ENCODE results near the gene CENPB.

Gene CENPB

DNA sequence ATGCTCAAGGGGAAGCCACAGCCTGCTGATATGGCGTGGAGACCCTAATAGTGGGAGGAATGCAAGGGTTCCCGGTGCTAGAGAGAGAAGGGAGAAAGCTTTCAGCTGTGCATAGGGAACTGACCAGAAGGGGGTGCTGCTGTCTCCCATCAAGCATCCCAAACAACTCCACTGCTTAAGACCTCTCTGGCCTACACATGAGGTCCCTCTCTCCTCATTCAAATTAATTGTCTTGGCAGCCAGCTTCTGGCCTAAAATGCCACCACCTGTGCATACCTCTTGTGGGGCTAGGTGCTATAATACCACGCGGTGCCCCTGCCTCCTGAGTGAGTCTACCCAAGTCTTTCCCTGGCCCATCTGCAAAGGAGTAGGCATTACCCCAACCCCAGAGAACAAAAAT, 33.4 kb downstream of the CENPB start:
- Mint-ChIP-seq H3K27me3 (ENCODE audit: low read depth, poor library complexity) (peaks cover 42% of the 10 kb centered on the region), H3K36me3 (ENCODE audit: low read depth) (peaks cover 18% of the 10 kb centered on the region), H3K4me3 (no peak overlapping the region), H3K27ac (no peak overlapping the region), H3K9me3 (no peaks in the 10 kb centered on the region), H3K4me1 (peaks cover 4% of the 10 kb centered on the region)
- TF ChIP-seq, protein P1, sequence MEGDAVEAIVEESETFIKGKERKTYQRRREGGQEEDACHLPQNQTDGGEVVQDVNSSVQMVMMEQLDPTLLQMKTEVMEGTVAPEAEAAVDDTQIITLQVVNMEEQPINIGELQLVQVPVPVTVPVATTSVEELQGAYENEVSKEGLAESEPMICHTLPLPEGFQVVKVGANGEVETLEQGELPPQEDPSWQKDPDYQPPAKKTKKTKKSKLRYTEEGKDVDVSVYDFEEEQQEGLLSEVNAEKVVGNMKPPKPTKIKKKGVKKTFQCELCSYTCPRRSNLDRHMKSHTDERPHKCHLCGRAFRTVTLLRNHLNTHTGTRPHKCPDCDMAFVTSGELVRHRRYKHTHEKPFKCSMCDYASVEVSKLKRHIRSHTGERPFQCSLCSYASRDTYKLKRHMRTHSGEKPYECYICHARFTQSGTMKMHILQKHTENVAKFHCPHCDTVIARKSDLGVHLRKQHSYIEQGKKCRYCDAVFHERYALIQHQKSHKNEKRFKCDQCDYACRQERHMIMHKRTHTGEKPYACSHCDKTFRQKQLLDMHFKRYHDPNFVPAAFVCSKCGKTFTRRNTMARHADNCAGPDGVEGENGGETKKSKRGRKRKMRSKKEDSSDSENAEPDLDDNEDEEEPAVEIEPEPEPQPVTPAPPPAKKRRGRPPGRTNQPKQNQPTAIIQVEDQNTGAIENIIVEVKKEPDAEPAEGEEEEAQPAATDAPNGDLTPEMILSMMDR (IDR thresholded peaks at IDR 0.05) = peak; percentile 66
- DNase-seq = peak; percentile 73

DNA sequence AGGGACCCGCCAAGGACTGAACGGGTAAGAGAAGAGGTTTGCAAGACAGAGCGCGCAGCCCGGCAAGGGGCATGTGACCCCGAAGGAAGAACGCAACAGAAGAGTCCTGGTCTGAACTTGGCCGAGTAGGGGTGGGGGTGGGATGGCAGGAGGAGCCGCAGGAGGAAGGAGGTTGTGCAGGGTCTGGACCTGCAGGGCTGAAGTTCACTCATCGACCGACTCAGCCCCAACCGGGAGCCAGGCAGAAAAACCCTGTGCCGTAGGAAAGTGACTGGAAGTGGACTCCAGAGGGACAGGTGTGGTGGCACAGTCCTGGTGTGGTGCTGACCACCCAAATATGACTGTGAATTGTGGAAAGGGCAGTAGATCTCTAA, 34.2 kb downstream of the CENPB start:
- Mint-ChIP-seq H3K36me3 (ENCODE audit: low read depth) (peaks cover 12% of the 10 kb centered on the region), H3K4me1 (peaks cover 4% of the 10 kb centered on the region), H3K27me3 (ENCODE audit: low read depth, poor library complexity) (peaks cover 44% of the 10 kb centered on the region), H3K9me3 (no peaks in the 10 kb centered on the region), H3K4me3 (peak overlapping the region; percentile 40), H3K27ac (no peak overlapping the region)
- TF ChIP-seq, protein P1 (IDR thresholded peaks at IDR 0.05) = no peak
- DNase-seq = no peak

DNA sequence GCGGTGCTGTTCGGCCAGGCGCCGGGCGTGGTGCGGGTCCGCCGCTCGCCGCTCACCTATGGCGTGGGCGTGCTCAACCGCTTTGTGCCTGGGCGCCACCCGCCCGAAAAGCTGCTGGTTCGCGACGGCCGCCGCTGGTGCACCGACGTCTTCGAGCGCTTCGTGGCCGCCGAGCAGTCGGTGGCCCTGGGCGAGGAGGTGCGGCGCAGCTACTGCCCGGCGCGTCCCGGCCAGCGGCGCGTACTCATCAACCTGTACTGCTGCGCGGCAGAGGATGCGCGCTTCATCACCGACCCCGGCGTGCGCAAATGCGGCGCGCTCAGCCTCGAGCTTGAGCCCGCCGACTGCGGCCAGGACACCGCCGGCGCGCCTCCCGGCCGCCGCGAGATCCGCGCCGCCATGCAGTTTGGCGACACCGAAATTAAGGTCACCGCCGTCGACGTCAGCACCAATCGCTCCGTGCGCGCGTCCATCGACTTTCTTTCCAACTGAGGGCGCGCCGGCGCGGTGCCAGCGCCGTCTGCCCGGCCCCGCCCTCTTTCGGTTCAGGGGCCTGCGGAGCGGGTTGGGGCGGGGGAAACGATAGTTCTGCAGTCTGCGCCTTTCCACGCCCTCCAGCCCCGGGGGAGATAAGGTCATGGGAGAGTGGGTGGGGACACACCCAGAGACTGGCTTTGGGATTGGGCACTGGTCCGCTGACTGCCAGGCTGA, 34.7 kb downstream of the CENPB start:
- peaks cover 48% of the 10 kb centered on the region for H3K27me3 Mint-ChIP-seq (ENCODE audit: low read depth, poor library complexity)
- no peak overlapping the region for H3K27ac Mint-ChIP-seq
- peaks cover 14% of the 10 kb centered on the region for H3K36me3 Mint-ChIP-seq (ENCODE audit: low read depth)
- TF ChIP-seq, protein P1 (IDR thresholded peaks at IDR 0.05) = no peak
- DNase-seq = peak; percentile 57
- peak overlapping the region; percentile 40 for H3K4me3 Mint-ChIP-seq
- H3K9me3 Mint-ChIP-seq = no peaks in the 10 kb centered on the region
- H3K4me1 Mint-ChIP-seq = peaks cover 4% of the 10 kb centered on the region

DNA sequence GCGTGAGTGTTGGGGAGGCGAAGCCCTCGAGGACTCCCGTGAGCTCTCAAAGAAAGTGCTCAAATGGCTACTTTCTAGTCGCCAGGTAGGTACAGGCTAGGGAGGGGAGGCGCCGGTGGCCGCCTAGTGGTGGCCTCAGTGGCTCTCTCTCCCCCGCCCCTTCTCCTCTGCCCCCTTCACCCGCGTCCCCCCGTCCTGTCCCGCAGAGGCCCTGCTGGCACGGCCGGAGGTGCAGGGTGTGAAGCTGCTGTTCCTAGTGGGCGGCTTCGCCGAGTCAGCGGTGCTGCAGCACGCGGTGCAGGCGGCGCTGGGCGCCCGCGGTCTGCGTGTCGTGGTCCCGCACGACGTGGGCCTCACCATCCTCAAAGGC, 35.2 kb downstream of the CENPB start:
- TF ChIP-seq, protein P1 (IDR thresholded peaks at IDR 0.05) = no peak
- no peaks in the 10 kb centered on the region for H3K9me3 Mint-ChIP-seq
- no peak for DNase-seq
- H3K36me3 Mint-ChIP-seq (ENCODE audit: low read depth) = peaks cover 17% of the 10 kb centered on the region
- no peak overlapping the region for H3K4me3 Mint-ChIP-seq
- peaks cover 4% of the 10 kb centered on the region for H3K4me1 Mint-ChIP-seq
- no peak overlapping the region for H3K27ac Mint-ChIP-seq
- peaks cover 54% of the 10 kb centered on the region for H3K27me3 Mint-ChIP-seq (ENCODE audit: low read depth, poor library complexity)

DNA sequence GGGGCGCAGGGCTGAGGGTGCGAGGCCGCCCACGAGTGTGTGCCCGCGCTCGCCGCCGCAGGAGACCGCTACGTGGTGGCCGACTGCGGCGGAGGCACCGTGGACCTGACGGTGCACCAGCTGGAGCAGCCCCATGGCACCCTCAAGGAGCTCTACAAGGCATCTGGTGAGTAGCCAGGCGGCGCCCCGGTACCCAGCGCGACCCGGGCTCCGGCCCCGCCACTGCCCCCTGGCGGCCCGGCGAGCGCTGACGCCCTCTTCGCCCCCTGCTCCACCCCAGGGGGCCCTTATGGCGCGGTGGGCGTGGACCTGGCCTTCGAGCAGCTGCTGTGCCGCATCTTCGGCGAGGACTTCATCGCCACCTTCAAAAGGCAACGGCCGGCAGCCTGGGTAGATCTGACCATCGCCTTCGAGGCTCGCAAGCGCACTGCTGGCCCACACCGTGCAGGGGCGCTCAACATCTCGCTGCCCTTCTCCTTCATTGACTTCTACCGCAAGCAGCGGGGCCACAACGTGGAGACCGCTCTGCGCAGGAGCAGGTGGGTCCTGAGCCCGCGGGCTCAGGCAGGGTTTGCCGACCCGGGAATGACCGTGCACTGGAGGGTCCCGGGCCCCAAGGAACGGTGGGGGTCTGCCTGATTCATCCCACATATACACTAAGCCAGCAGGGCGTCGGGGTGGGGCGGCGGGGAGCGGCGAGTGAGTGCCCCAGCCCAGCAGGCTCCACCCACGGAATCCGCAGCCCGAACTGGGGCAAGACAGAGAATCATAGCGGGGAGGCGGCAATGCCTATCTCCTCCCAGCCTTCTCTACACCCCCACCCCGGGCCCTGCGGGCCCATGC, 36.6 kb downstream of the CENPB start:
- Mint-ChIP-seq H3K4me1 (peaks cover 8% of the 10 kb centered on the region), H3K4me3 (peak overlapping the region; percentile 32), H3K36me3 (ENCODE audit: low read depth) (peaks cover 30% of the 10 kb centered on the region), H3K27ac (no peak overlapping the region), H3K9me3 (no peaks in the 10 kb centered on the region), H3K27me3 (ENCODE audit: low read depth, poor library complexity) (peaks cover 67% of the 10 kb centered on the region)
- TF ChIP-seq, protein P1 (IDR thresholded peaks at IDR 0.05) = peak; percentile 92
- DNase-seq = peak; percentile 84
